Endodermal cell (in vitro differentiated cells): Measurements from ENCODE around the gene NCOA3. TPM values are rescaled to one million over a fixed set of nuclear protein-coding genes. Genes with fewer than 3 reads are reported as not detected.

Experiments used
- DNase-seq: peaks from one replicate; pipeline ENCODE4 v3.0.0-alpha.2; 2017
- H3K27ac ChIP-seq: 2 replicates; pipeline ENCODE4 v1.5.1; 2013; ENCODE audit warnings: mild to moderate bottlenecking, low read depth, low read length, moderate library complexity
- H3K27me3 ChIP-seq: 2 replicates; pipeline ENCODE4 v1.6.1; 2013; ENCODE audit warnings: mild to moderate bottlenecking, low read length, moderate library complexity; ENCODE audit not compliant: insufficient read depth, control insufficient read depth, poor library complexity, severe bottlenecking
- H3K36me3 ChIP-seq: 2 replicates; pipeline ENCODE4 v1.7.0; 2013; ENCODE audit warnings: mild to moderate bottlenecking, low read length, moderate library complexity; ENCODE audit not compliant: control insufficient read depth, insufficient read depth
- H3K4me1 ChIP-seq: one replicate; pipeline ENCODE4 v1.7.0; 2013; ENCODE audit warnings: low read length; ENCODE audit not compliant: control insufficient read depth, insufficient read depth
- H3K4me3 ChIP-seq: 2 replicates; pipeline ENCODE4 v1.5.1; 2013; ENCODE audit warnings: mild to moderate bottlenecking, low read length, moderate library complexity
- H3K9ac ChIP-seq: 2 replicates; pipeline ENCODE4 v1.6.1; 2013; ENCODE audit warnings: mild to moderate bottlenecking, low read length, moderate library complexity; ENCODE audit not compliant: poor library complexity, severe bottlenecking; ENCODE audit errors: extremely low read depth
- H3K9me3 ChIP-seq: 2 replicates; pipeline ENCODE4 v1.6.1; 2013; ENCODE audit warnings: mild to moderate bottlenecking, low read length, moderate library complexity; ENCODE audit not compliant: control insufficient read depth
- H3K27ac Mint-ChIP-seq: 2 replicates; pipeline ENCODE4 v1.8.0; 2020; ENCODE audit warnings: mixed read lengths
- H3K27me3 Mint-ChIP-seq: 2 replicates; pipeline ENCODE4 v1.8.0; 2021; ENCODE audit warnings: mild to moderate bottlenecking, mixed read lengths; ENCODE audit not compliant: insufficient read depth
- H3K36me3 Mint-ChIP-seq: 2 replicates; pipeline ENCODE4 v1.8.0; 2020; ENCODE audit warnings: low read depth, mixed read lengths
- H3K4me1 Mint-ChIP-seq: 2 replicates; pipeline ENCODE4 v1.8.0; 2020; ENCODE audit warnings: mixed read lengths
- H3K4me3 Mint-ChIP-seq: 2 replicates; pipeline ENCODE4 v1.8.0; 2020; ENCODE audit warnings: mild to moderate bottlenecking, moderate library complexity, mixed read lengths
- H3K9me3 Mint-ChIP-seq: 2 replicates; pipeline ENCODE4 v1.8.0; 2020; ENCODE audit warnings: mild to moderate bottlenecking, mixed read lengths
- WGBS, 2 experiments: methylation state at CpG; one replicate each; pipeline versions ENCODE4 v1.1.5 to v1.1.7; 2013; ENCODE audit warnings: missing lambda C conversion rate in 2 of 2, mixed read lengths in 1 of 2; ENCODE audit not compliant: insufficient coverage in 1 of 2, insufficient read length in 1 of 2; 5-methylcytosine and 5-hydroxymethylcytosine counted together
- total RNA-seq, 2 donors: library from RNA; stranded (reverse); fragmentation: NEBNext Ultra II Directional in 1 of 2; extraction: Animal tissue kit (Norgen Biotek cat#: 25700) in 1 of 2; gene quantifications; 2 replicates in 1 of 2; 3 replicates in 1 of 2; pipeline ENCODE4 v1.2.1, GENCODE V29; 2021
- TF ChIP-seq, protein P1 (sequence below): fragments of 200-600 bp; sonication (generic); conservative IDR thresholded peaks from 2 replicates; pipeline ENCODE4 v1.5.0; 2021; ENCODE audit warnings: antibody characterized with exemption, mild to moderate bottlenecking

NCOA3 gene
- total RNA-seq, 2 donors from 2014 or later, result 38.6 TPM

DNA sequence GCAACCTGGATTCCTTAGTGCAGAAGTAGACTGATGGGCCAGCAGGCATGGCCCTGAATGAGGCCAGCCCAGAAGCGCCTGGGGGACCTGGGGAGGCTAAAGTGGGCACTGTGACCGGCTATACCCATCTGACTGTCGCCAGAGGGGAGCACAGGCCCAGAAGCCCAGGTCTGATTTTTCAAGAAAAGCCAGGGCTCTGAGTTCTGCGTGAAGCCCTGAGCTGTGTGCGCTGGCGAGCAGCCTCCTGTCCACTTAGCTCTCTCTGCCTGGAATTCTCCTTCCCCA lies 171.9 kb downstream of the NCOA3 start:
- H3K36me3 Mint-ChIP-seq, result peaks cover 45% of the 10 kb centered on the region
- Histone ChIP-seq H3K9ac (no peak overlapping the region), H3K36me3 (peaks cover 76% of the 10 kb centered on the region), H3K4me1 (no peaks in the 10 kb centered on the region), H3K9me3 (no peaks in the 10 kb centered on the region), H3K27me3 (no peaks in the 10 kb centered on the region), H3K4me3 (no peak overlapping the region), H3K27ac (no peak overlapping the region)
- no peak for DNase-seq
- H3K9me3 Mint-ChIP-seq, result no peaks in the 10 kb centered on the region
- H3K4me1 Mint-ChIP-seq, result no peaks in the 10 kb centered on the region
- no peak overlapping the region for H3K4me3 Mint-ChIP-seq
- no peaks in the 10 kb centered on the region for H3K27me3 Mint-ChIP-seq
- 90 to 92% methylated on average over 6 of the region's 6 CpGs for WGBS, 2 experiments
- TF ChIP-seq, protein P1, sequence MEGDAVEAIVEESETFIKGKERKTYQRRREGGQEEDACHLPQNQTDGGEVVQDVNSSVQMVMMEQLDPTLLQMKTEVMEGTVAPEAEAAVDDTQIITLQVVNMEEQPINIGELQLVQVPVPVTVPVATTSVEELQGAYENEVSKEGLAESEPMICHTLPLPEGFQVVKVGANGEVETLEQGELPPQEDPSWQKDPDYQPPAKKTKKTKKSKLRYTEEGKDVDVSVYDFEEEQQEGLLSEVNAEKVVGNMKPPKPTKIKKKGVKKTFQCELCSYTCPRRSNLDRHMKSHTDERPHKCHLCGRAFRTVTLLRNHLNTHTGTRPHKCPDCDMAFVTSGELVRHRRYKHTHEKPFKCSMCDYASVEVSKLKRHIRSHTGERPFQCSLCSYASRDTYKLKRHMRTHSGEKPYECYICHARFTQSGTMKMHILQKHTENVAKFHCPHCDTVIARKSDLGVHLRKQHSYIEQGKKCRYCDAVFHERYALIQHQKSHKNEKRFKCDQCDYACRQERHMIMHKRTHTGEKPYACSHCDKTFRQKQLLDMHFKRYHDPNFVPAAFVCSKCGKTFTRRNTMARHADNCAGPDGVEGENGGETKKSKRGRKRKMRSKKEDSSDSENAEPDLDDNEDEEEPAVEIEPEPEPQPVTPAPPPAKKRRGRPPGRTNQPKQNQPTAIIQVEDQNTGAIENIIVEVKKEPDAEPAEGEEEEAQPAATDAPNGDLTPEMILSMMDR, result no peak
- H3K27ac Mint-ChIP-seq, result no peak overlapping the region

DNA sequence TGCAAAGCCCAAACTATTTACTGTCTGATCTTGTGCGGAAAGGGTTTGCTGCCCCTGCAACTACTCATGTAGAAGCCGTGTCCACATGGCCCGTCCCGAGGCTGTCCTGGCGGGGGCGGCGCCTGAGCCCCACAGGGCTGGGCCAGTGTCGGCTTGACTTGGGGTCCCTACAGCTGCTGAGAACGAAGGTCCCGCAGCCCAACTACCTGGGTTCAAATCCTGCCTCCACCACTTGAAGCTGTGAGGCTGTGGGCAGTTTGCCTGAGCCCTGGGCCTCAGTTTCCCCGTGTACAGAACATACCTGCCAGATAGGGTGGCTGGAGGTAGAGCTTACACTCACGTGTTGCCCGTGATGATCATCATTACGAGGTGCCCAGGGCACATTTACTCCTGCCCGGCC lies 172.5 kb downstream of the NCOA3 start:
- no peaks in the 10 kb centered on the region for H3K9me3 Mint-ChIP-seq
- no peaks in the 10 kb centered on the region for H3K4me1 Mint-ChIP-seq

DNA sequence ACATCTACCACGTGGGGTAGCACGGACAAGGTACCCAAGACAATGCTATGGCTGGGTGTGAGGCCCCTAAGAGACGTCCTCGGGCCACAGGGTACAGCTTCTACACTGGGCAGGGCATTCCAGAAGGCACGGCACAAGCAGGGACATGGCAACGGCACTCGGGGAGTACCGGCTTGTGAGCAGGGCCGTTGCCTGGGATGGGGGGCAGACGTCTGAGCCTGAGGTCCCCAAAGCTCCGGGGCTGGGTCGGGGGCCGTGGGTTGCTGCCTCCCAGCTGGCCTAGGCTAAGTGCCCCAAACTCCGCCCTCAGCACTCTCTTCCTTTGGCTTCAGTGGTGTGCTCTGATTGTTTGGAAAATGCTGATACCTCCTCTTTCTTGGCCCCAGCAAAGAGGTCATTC lies 173.0 kb downstream of the NCOA3 start:
- Mint-ChIP-seq H3K27ac (no peak overlapping the region), H3K36me3 (peaks cover 51% of the 10 kb centered on the region), H3K4me1 (no peaks in the 10 kb centered on the region), H3K27me3 (no peaks in the 10 kb centered on the region), H3K9me3 (no peaks in the 10 kb centered on the region), H3K4me3 (no peak overlapping the region)
- Histone ChIP-seq H3K4me1 (no peaks in the 10 kb centered on the region), H3K27me3 (no peaks in the 10 kb centered on the region), H3K9ac (no peak overlapping the region), H3K9me3 (no peaks in the 10 kb centered on the region), H3K36me3 (peaks cover 65% of the 10 kb centered on the region), H3K27ac (no peak overlapping the region), H3K4me3 (no peak overlapping the region)
- TF ChIP-seq, protein P1, result no peak
- WGBS, 2 experiments, result 87 to 97% methylated on average over 8 to 14 of the region's 14 CpGs
- no peak for DNase-seq

More for the DNA sequence above, 172.5 kb downstream of the NCOA3 start:
- Histone ChIP-seq H3K9ac (no peak overlapping the region), H3K4me1 (no peaks in the 10 kb centered on the region), H3K36me3 (peaks cover 70% of the 10 kb centered on the region), H3K4me3 (no peak overlapping the region), H3K27ac (no peak overlapping the region), H3K9me3 (no peaks in the 10 kb centered on the region), H3K27me3 (no peaks in the 10 kb centered on the region)
- peaks cover 47% of the 10 kb centered on the region for H3K36me3 Mint-ChIP-seq
- no peak overlapping the region for H3K27ac Mint-ChIP-seq
- no peaks in the 10 kb centered on the region for H3K27me3 Mint-ChIP-seq
- no peak overlapping the region for H3K4me3 Mint-ChIP-seq
- TF ChIP-seq, protein P1, result no peak
- DNase-seq, result no peak
- 93 to 95% methylated on average over 14 to 15 of the region's 15 CpGs for WGBS, 2 experiments
